VCaP (cell line): ENCODE measurements around the gene PLA2G10.
A peak's percentile ranks its signal among the peaks of the same experiment; 100 is the strongest.

Experiments
- H3K27ac ChIP-seq: fragments of 450-650 bp; 2 replicates; pipeline ENCODE4 v1.5.1; 2017
- TF ChIP-seq, protein P1 (sequence below): fragments of 450-650 bp; conservative IDR thresholded peaks from 2 replicates; pipeline ENCODE4 v1.5.1; 2017; ENCODE audit warnings: mild to moderate bottlenecking, moderate library complexity

The PLA2G10 gene

DNA sequence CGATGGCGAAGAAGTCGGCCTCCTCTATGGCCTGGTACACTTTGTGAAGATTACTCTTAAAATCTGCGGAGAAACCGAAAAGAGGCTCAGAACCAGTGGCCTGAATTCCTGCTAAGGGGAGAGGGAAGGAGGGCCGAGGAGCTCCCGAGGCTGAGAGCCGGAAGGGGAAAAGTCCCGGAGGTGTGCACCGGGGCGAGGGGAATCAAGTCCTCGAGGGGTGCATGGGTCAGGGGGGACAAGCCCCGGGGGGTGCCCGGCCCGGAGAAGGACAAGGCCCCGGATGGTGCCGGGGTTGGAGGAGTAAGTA, 64.5 kb downstream of the PLA2G10 start:
- peak overlapping the region; percentile 75 for H3K27ac ChIP-seq
- TF ChIP-seq, protein P1, sequence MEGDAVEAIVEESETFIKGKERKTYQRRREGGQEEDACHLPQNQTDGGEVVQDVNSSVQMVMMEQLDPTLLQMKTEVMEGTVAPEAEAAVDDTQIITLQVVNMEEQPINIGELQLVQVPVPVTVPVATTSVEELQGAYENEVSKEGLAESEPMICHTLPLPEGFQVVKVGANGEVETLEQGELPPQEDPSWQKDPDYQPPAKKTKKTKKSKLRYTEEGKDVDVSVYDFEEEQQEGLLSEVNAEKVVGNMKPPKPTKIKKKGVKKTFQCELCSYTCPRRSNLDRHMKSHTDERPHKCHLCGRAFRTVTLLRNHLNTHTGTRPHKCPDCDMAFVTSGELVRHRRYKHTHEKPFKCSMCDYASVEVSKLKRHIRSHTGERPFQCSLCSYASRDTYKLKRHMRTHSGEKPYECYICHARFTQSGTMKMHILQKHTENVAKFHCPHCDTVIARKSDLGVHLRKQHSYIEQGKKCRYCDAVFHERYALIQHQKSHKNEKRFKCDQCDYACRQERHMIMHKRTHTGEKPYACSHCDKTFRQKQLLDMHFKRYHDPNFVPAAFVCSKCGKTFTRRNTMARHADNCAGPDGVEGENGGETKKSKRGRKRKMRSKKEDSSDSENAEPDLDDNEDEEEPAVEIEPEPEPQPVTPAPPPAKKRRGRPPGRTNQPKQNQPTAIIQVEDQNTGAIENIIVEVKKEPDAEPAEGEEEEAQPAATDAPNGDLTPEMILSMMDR, result no peak

DNA sequence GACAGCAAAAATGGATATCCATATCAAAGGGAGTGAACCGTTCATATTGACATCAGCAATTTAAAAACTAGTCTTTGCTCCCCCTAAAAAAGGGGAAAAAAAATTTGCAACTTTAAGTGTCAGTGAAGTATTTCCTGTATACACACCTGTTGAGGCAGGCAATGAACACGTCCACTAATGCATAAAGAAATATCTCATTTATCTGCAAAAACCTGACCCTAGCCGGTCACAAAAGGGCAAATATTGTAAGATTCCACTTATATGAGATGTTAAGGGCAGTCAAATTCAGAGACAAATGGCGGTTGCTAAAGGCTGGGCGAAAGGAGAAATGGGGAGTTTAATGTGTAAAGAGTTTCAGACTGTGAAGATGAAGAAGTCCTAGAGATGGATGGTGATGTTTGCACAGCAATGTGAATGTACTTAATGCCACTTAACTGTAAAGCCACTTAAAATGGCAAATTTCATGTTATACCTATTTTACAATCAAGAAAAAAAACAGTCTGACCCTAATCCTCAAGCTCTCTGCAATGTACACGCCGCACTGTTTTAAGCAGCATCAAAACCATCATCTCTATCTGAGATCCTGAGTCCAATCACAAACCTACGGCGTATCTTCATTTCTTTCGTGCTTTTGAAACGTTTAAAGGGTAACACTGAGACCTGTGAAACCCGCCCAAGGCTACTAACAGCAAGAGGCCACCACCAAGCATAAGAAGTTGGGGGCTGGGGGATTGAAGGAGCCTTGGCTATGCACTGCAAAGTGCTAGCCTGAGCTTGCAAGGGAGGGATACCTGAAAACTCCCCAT, 65.1 kb downstream of the PLA2G10 start:
- H3K27ac ChIP-seq, result peak overlapping the region; percentile 75
- TF ChIP-seq, protein P1, result no peak

DNA sequence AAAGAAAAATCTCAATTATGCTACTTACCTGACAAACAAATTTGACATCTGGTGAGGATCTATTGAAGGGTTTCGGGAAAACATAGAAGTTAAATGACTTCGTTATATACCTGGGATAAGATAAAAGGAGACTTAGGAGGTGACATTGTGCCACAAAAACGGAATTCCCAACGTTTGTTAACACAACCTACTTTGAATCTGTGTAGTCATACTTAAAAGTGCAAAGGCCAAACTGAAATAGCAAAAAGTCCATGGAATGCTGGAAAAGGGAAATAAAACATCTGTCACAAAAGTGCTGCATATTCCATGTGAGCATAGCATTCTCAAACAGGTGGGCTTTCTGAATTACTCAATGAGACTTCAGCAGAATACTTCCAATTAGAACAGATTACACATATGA, 67.0 kb downstream of the PLA2G10 start:
- TF ChIP-seq, protein P1, result no peak
- no peak overlapping the region for H3K27ac ChIP-seq
